Limb (tissue), 2 donors: ENCODE measurements around the gene ATG4D.
A peak's percentile ranks its signal among the peaks of the same experiment; 100 is the strongest.
"Not testable (repeated sequence)": the region's sequence is repeated elsewhere in the genome, so short reads cannot be mapped to it uniquely, and the experiment has no call there.

Source experiments
- DNase-seq, 2 donors: peaks; one replicate each; pipeline ENCODE4 v3.0.0-alpha.2; 2016; ENCODE audit errors: extremely low spot score in 2 of 2

ATG4D gene

GRCh38 chr19:10552510-10553053 lies 8.9 kb downstream of the ATG4D start:
- no peak for DNase-seq

GRCh38 chr19:10553087-10553667 lies 9.5 kb downstream of the ATG4D start:
- no peak for DNase-seq

GRCh38 chr19:10553943-10554381 lies 10.3 kb downstream of the ATG4D start:
- no peak for DNase-seq

- no peak for DNase-seq
Observed at GRCh38 chr19:10554760-10555609, 11.3 kb downstream of the ATG4D start.

GRCh38 chr19:10555610-10555973 lies 11.9 kb downstream of the ATG4D start:
- no peak for DNase-seq

GRCh38 chr19:10557603-10558197 lies 14.0 kb downstream of the ATG4D start:
- no peak for DNase-seq

- no peak for DNase-seq
Observed at GRCh38 chr19:10560154-10560553, 16.4 kb downstream of the ATG4D start.

- DNase-seq = no peak
Observed at GRCh38 chr19:10562609-10563008, 18.9 kb downstream of the ATG4D start.

- DNase-seq = peak; percentile 45 to 65
Observed at GRCh38 chr19:10565028-10565566, 21.4 kb downstream of the ATG4D start.

- peak; percentile 99 for DNase-seq
Observed at GRCh38 chr19:10565567-10566407, 22.1 kb downstream of the ATG4D start, which contains the start of gene KRI1. Gene KRI1, minus strand, starts transcription at chr19:10566010. Its CDS starts 11 bp downstream, at chr19:10565999.

GRCh38 chr19:10566408-10566657 lies 22.6 kb downstream of the ATG4D start:
- no peak for DNase-seq

- no peak for DNase-seq
Observed at GRCh38 chr19:10566658-10567410, 23.1 kb downstream of the ATG4D start.

- no peak for DNase-seq
Observed at GRCh38 chr19:10567656-10568055, 24.0 kb downstream of the ATG4D start.

GRCh38 chr19:10568062-10568825 lies 24.5 kb downstream of the ATG4D start:
- DNase-seq = no peak

GRCh38 chr19:10568826-10569651 lies 25.3 kb downstream of the ATG4D start, which contains the start of gene CDKN2D:
Gene CDKN2D, minus strand, starts transcription at chr19:10568979. Its CDS starts 326 bp downstream, at chr19:10568653.
- peak; percentile 99 to 100 for DNase-seq

GRCh38 chr19:10573793-10574192 lies 30.1 kb downstream of the ATG4D start:
- DNase-seq = not testable (repeated sequence)

GRCh38 chr19:10574462-10574861 lies 30.8 kb downstream of the ATG4D start:
- DNase-seq = no peak

GRCh38 chr19:10575011-10575716 lies 31.5 kb downstream of the ATG4D start:
- DNase-seq = no peak
